Activated naive CD4-positive, alpha-beta T cell treated with anti-CD3 and anti-CD28 coated beads for 36 hours (primary cell): ENCODE data around the gene RELCH. TPM values are rescaled to one million over a fixed set of nuclear protein-coding genes. Genes with fewer than 3 reads are reported as not detected.

Experiments
- CTCF ChIA-PET: fragments of 350-600 bp; sonication (Branson Sonifier 250); formaldehyde crosslinking; loops from one replicate; lab custom pipeline; 2021; ENCODE audit warnings: antibody characterized with exemption; lab: Charles Lee
- DNase-seq: peaks from one replicate; pipeline ENCODE4 v3.0.0-alpha.2; 2020
- H3K27ac Mint-ChIP-seq: one replicate; pipeline ENCODE4 v1.8.0; 2021; ENCODE audit warnings: mild to moderate bottlenecking, mixed read lengths
- H3K27me3 Mint-ChIP-seq: one replicate; pipeline ENCODE4 v1.8.0; 2021; ENCODE audit warnings: low read depth, mixed read lengths
- H3K36me3 Mint-ChIP-seq: one replicate; pipeline ENCODE4 v1.8.0; 2021; ENCODE audit warnings: low read depth, mixed read lengths
- H3K4me1 Mint-ChIP-seq: one replicate; pipeline ENCODE4 v1.8.0; 2021; ENCODE audit warnings: low read depth, mixed read lengths
- H3K4me3 Mint-ChIP-seq: one replicate; pipeline ENCODE4 v1.8.0; 2021; ENCODE audit warnings: mild to moderate bottlenecking, moderate library complexity, mixed read lengths
- H3K9me3 Mint-ChIP-seq: one replicate; pipeline ENCODE4 v1.8.0; 2021; ENCODE audit warnings: mixed read lengths
- intact Hi-C: fragments of 100-400 bp; cut with micrococcal nuclease; formaldehyde crosslinking; loops from one replicate; pipeline ENCODE4 v1.15.1; 2023
- total RNA-seq, 2 experiments: library from RNA; stranded (reverse); gene quantifications; one replicate each; pipeline ENCODE4 v1.2.3, GENCODE V29; 2021

The RELCH gene
- total RNA-seq, 2 experiments from 2014 or later, result 15.7 to 16.3 TPM

- intact Hi-C loops, result no loop called here
- H3K4me3 Mint-ChIP-seq, result no peak overlapping the region
- no peaks in the 10 kb centered on the region for H3K4me1 Mint-ChIP-seq
- CTCF ChIA-PET, result interaction anchor here (0.7 to 1.9 kb wide), 4 partner anchors 12 to 219 kb away, joined by 3 to 6 read pairs (median 3); no protein-coding TSS in a partner anchor
- no peak overlapping the region for H3K27ac Mint-ChIP-seq
- peaks cover 8% of the 10 kb centered on the region for H3K9me3 Mint-ChIP-seq
- DNase-seq, result no peak
- peaks cover 33% of the 10 kb centered on the region for H3K36me3 Mint-ChIP-seq
- no peaks in the 10 kb centered on the region for H3K27me3 Mint-ChIP-seq
Observed at GRCh38 chr18:62226047-62226446, 39.0 kb downstream of the RELCH start.

GRCh38 chr18:62236252-62236651 is 49.2 kb downstream of the RELCH start:
- Mint-ChIP-seq H3K27me3 (no peaks in the 10 kb centered on the region), H3K9me3 (no peaks in the 10 kb centered on the region), H3K4me1 (peaks cover 3% of the 10 kb centered on the region), H3K36me3 (peaks cover 25% of the 10 kb centered on the region), H3K4me3 (no peak overlapping the region), H3K27ac (no peak overlapping the region)
- no peak for DNase-seq
- intact Hi-C loops, result no loop called here
- CTCF ChIA-PET, result no interaction called here

- Mint-ChIP-seq H3K4me1 (peaks cover 3% of the 10 kb centered on the region), H3K27me3 (no peaks in the 10 kb centered on the region), H3K9me3 (no peaks in the 10 kb centered on the region), H3K27ac (no peak overlapping the region), H3K4me3 (no peak overlapping the region), H3K36me3 (peaks cover 16% of the 10 kb centered on the region)
- intact Hi-C loops, result loop anchor here (2.0 kb wide), 1 partner anchor 17 kb away; no protein-coding TSS in a partner anchor
- no peak for DNase-seq
- CTCF ChIA-PET, result no interaction called here
Observed at GRCh38 chr18:62239475-62239874, 52.4 kb downstream of the RELCH start.

- CTCF ChIA-PET, result interaction anchor here (0.6 kb wide), 1 partner anchor 25 kb away, joined by 3 read pairs; no protein-coding TSS in a partner anchor
- Mint-ChIP-seq H3K36me3 (peaks cover 6% of the 10 kb centered on the region), H3K9me3 (no peaks in the 10 kb centered on the region), H3K27me3 (no peaks in the 10 kb centered on the region), H3K4me1 (peaks cover 3% of the 10 kb centered on the region), H3K4me3 (no peak overlapping the region), H3K27ac (no peak overlapping the region)
- intact Hi-C loops, result no loop called here
- DNase-seq, result no peak
Observed at GRCh38 chr18:62242955-62243354, 55.9 kb downstream of the RELCH start.

GRCh38 chr18:62245177-62245576 is 58.1 kb downstream of the RELCH start:
- CTCF ChIA-PET, result interaction anchor here (2.1 kb wide), 1 partner anchor 58 kb away, joined by 9 read pairs; the partner anchor contains the start of genes PIGN and RELCH
- Mint-ChIP-seq H3K9me3 (no peaks in the 10 kb centered on the region), H3K36me3 (peaks cover 5% of the 10 kb centered on the region), H3K4me3 (no peak overlapping the region), H3K27me3 (no peaks in the 10 kb centered on the region), H3K4me1 (no peaks in the 10 kb centered on the region), H3K27ac (no peak overlapping the region)
- DNase-seq, result no peak
- intact Hi-C loops, result no loop called here

- Mint-ChIP-seq H3K27me3 (no peaks in the 10 kb centered on the region), H3K9me3 (no peaks in the 10 kb centered on the region), H3K4me3 (no peak overlapping the region), H3K36me3 (peaks cover 5% of the 10 kb centered on the region), H3K4me1 (no peaks in the 10 kb centered on the region), H3K27ac (no peak overlapping the region)
- no peak for DNase-seq
- intact Hi-C loops, result no loop called here
- CTCF ChIA-PET, result interaction anchor here (2.1 kb wide), 1 partner anchor 58 kb away, joined by 9 read pairs; the partner anchor contains the start of genes PIGN and RELCH
Observed at GRCh38 chr18:62245699-62246098, 58.6 kb downstream of the RELCH start.

GRCh38 chr18:62248313-62248712 is 61.3 kb downstream of the RELCH start:
- Mint-ChIP-seq H3K4me3 (no peak overlapping the region), H3K9me3 (no peaks in the 10 kb centered on the region), H3K4me1 (no peaks in the 10 kb centered on the region), H3K27ac (no peak overlapping the region), H3K27me3 (no peaks in the 10 kb centered on the region), H3K36me3 (peaks cover 5% of the 10 kb centered on the region)
- CTCF ChIA-PET, result interaction anchor here (0.8 to 5.8 kb wide), 8 partner anchors 10 to 734 kb away, joined by 3 to 124 read pairs (median 5); partner anchors contain the start of genes PIGN and RELCH
- no peak for DNase-seq
- intact Hi-C loops, result no loop called here

GRCh38 chr18:62249478-62250097 is 62.5 kb downstream of the RELCH start:
- Mint-ChIP-seq H3K27ac (no peak overlapping the region), H3K4me3 (no peak overlapping the region), H3K9me3 (no peaks in the 10 kb centered on the region), H3K36me3 (peaks cover 7% of the 10 kb centered on the region), H3K27me3 (no peaks in the 10 kb centered on the region), H3K4me1 (no peaks in the 10 kb centered on the region)
- intact Hi-C loops, result loop anchor here (1.0 kb wide), 3 partner anchors 32 to 66 kb away; partner anchors contain the start of genes PIGN and RELCH
- CTCF ChIA-PET, result interaction anchor here (0.6 to 5.8 kb wide), 33 partner anchors 9 to 644 kb away, joined by 3 to 124 read pairs (median 3); partner anchors contain the start of genes PIGN, RELCH and TNFRSF11A
- peak; percentile 89 for DNase-seq

- intact Hi-C loops, result no loop called here
- H3K27ac Mint-ChIP-seq, result no peak overlapping the region
- DNase-seq, result no peak
- CTCF ChIA-PET, result interaction anchor here (0.8 to 5.8 kb wide), 15 partner anchors 8 to 107 kb away, joined by 3 to 124 read pairs (median 5); partner anchors contain the start of genes PIGN and RELCH
- H3K9me3 Mint-ChIP-seq, result no peaks in the 10 kb centered on the region
- no peaks in the 10 kb centered on the region for H3K27me3 Mint-ChIP-seq
- H3K36me3 Mint-ChIP-seq, result peaks cover 3% of the 10 kb centered on the region
- H3K4me3 Mint-ChIP-seq, result no peak overlapping the region
- H3K4me1 Mint-ChIP-seq, result no peaks in the 10 kb centered on the region
Observed at GRCh38 chr18:62250475-62250874, 63.4 kb downstream of the RELCH start.

- Mint-ChIP-seq H3K4me3 (no peak overlapping the region), H3K4me1 (no peaks in the 10 kb centered on the region), H3K27me3 (no peaks in the 10 kb centered on the region), H3K9me3 (no peaks in the 10 kb centered on the region), H3K27ac (no peak overlapping the region), H3K36me3 (peaks cover 24% of the 10 kb centered on the region)
- intact Hi-C loops, result no loop called here
- no peak for DNase-seq
- CTCF ChIA-PET, result interaction anchor here (0.7 to 2.2 kb wide), 3 partner anchors 8 to 75 kb away, joined by 3 to 17 read pairs (median 7); no protein-coding TSS in a partner anchor
Observed at GRCh38 chr18:62258093-62258492, 71.0 kb downstream of the RELCH start.

GRCh38 chr18:62258616-62259015 is 71.6 kb downstream of the RELCH start:
- Mint-ChIP-seq H3K36me3 (peaks cover 24% of the 10 kb centered on the region), H3K27me3 (no peaks in the 10 kb centered on the region), H3K4me1 (no peaks in the 10 kb centered on the region), H3K4me3 (no peak overlapping the region), H3K27ac (no peak overlapping the region), H3K9me3 (no peaks in the 10 kb centered on the region)
- intact Hi-C loops, result no loop called here
- DNase-seq, result no peak
- CTCF ChIA-PET, result interaction anchor here (0.5 to 2.2 kb wide), 3 partner anchors 9 to 546 kb away, joined by 3 to 17 read pairs (median 3); no protein-coding TSS in a partner anchor

GRCh38 chr18:62262061-62262460 is 75.0 kb downstream of the RELCH start:
- Mint-ChIP-seq H3K9me3 (no peaks in the 10 kb centered on the region), H3K4me3 (no peak overlapping the region), H3K27ac (no peak overlapping the region), H3K36me3 (peaks cover 26% of the 10 kb centered on the region), H3K4me1 (no peaks in the 10 kb centered on the region), H3K27me3 (no peaks in the 10 kb centered on the region)
- no peak for DNase-seq
- CTCF ChIA-PET, result interaction anchor here (0.7 to 1.6 kb wide), 3 partner anchors 11 to 53 kb away, joined by 3 to 4 read pairs (median 3); no protein-coding TSS in a partner anchor
- intact Hi-C loops, result no loop called here
